MM.1S (cell line): Measurements from ENCODE around the gene FAM227B.

Experiments used
- DNase-seq: peaks from one replicate; pipeline ENCODE4 v3.0.0-alpha.2; 2015
- H2AFZ ChIP-seq: fragments of 300-600 bp; sonication (generic); 2 replicates; pipeline ENCODE4 v1.6.0; 2016; ENCODE audit warnings: antibody characterized with exemption, low read length
- H3F3A ChIP-seq: fragments of 300-600 bp; sonication (generic); 2 replicates; pipeline ENCODE4 v1.6.1; 2016; ENCODE audit warnings: mild to moderate bottlenecking, antibody characterized with exemption, low read length, moderate library complexity, mixed read lengths; ENCODE audit not compliant: insufficient read depth
- H3K27ac ChIP-seq: fragments of 300-600 bp; sonication (generic); 2 replicates; pipeline ENCODE4 v1.5.1; 2016; ENCODE audit warnings: mild to moderate bottlenecking, low read length
- H3K27me3 ChIP-seq: fragments of 300-600 bp; sonication (generic); replicated peaks from 2 replicates; pipeline ENCODE4 v1.6.0; 2016; ENCODE audit warnings: low read length; ENCODE audit not compliant: insufficient read depth
- H3K36me3 ChIP-seq: fragments of 300-600 bp; sonication (generic); replicated peaks from 2 replicates; pipeline ENCODE4 v1.6.1; 2016; ENCODE audit warnings: mild to moderate bottlenecking, low read length, mixed read lengths; ENCODE audit not compliant: insufficient read depth
- H3K4me1 ChIP-seq: fragments of 300-600 bp; sonication (generic); 2 replicates; pipeline ENCODE4 v1.6.1; 2016; ENCODE audit warnings: low read length, mixed read lengths
- H3K4me2 ChIP-seq: fragments of 300-600 bp; sonication (generic); 2 replicates; pipeline ENCODE4 v1.6.0; 2016; ENCODE audit warnings: low read depth, low read length
- H3K4me3 ChIP-seq: fragments of 300-600 bp; sonication (generic); 2 replicates; pipeline ENCODE4 v1.5.1; 2016; ENCODE audit warnings: low read length, mixed read lengths
- H3K79me2 ChIP-seq: fragments of 300-600 bp; sonication (generic); 2 replicates; pipeline ENCODE4 v1.6.1; 2016; ENCODE audit warnings: mixed run types, low read length, mixed read lengths
- H3K9ac ChIP-seq: fragments of 300-600 bp; sonication (generic); 2 replicates; pipeline ENCODE4 v1.6.1; 2016; ENCODE audit warnings: low read length, mixed read lengths
- H3K9me2 ChIP-seq: fragments of 300-600 bp; sonication (generic); replicated peaks from 2 replicates; pipeline ENCODE4 v1.6.1; 2016; ENCODE audit warnings: mild to moderate bottlenecking, low read length, mixed read lengths; ENCODE audit not compliant: insufficient read depth
- H3K9me3 ChIP-seq: fragments of 300-600 bp; sonication (generic); replicated peaks from 2 replicates; pipeline ENCODE4 v1.6.1; 2016; ENCODE audit warnings: mild to moderate bottlenecking, low read length, mixed read lengths; ENCODE audit not compliant: insufficient read depth
- H4K20me1 ChIP-seq: fragments of 300-600 bp; sonication (generic); 2 replicates; pipeline ENCODE4 v1.6.1; 2016; ENCODE audit warnings: mild to moderate bottlenecking, low read length, moderate library complexity, mixed read lengths; ENCODE audit not compliant: insufficient read depth
- EZH2 ChIP-seq: fragments of 300-600 bp; sonication (generic); optimal IDR thresholded peaks from 2 replicates; pipeline ENCODE3; 2017; ENCODE audit warnings: low read depth, mild to moderate bottlenecking, antibody characterized with exemption, low read length, mixed read lengths
- EZH2phosphoT487 ChIP-seq: fragments of 300-600 bp; sonication (generic); IDR thresholded peaks from 2 replicates; pipeline ENCODE4 v1.6.1; 2018; ENCODE audit warnings: antibody characterized with exemption, low read length
- TF ChIP-seq, protein P1 (sequence below): fragments of 300-600 bp; sonication (generic); IDR thresholded peaks from 2 replicates; pipeline ENCODE4 v1.5.1; 2016; ENCODE audit warnings: antibody characterized with exemption, low read length, mixed read lengths

The FAM227B gene

DNA sequence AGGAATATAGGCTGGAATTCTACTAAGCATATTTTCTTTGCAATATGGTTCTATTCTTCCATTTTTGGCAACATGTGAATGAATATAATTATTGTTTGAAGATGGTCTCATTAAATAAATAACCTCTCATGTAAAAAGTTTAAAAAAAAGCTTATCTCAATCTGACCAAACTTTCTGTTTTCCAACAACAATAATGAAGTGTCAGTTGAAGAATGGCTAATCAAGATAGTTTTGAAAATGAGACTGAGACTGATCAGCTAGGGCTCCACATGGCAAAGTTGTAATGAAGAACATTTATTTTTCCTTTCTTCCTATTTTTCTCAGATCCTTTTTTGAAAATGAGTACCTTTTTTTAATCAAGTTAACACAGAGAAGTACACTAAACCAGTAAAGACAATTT, 333.1 kb downstream of the FAM227B start:
- H3K27me3 ChIP-seq: no peaks in the 10 kb centered on the region
- no peaks in the 10 kb centered on the region; the same call in 1 of the 2 replicates for H3F3A ChIP-seq
- no peak overlapping the region for H3K9ac ChIP-seq
- peaks cover 39% of the 10 kb centered on the region for H3K4me1 ChIP-seq
- no peak for DNase-seq
- H4K20me1 ChIP-seq: no peaks in the 10 kb centered on the region
- no peak overlapping the region for H2AFZ ChIP-seq
- no peaks in the 10 kb centered on the region for H3K79me2 ChIP-seq
- no peaks in the 10 kb centered on the region for H3K9me3 ChIP-seq
- H3K9me2 ChIP-seq: no peaks in the 10 kb centered on the region
- H3K4me2 ChIP-seq: no peak overlapping the region
- TF ChIP-seq, protein P1, sequence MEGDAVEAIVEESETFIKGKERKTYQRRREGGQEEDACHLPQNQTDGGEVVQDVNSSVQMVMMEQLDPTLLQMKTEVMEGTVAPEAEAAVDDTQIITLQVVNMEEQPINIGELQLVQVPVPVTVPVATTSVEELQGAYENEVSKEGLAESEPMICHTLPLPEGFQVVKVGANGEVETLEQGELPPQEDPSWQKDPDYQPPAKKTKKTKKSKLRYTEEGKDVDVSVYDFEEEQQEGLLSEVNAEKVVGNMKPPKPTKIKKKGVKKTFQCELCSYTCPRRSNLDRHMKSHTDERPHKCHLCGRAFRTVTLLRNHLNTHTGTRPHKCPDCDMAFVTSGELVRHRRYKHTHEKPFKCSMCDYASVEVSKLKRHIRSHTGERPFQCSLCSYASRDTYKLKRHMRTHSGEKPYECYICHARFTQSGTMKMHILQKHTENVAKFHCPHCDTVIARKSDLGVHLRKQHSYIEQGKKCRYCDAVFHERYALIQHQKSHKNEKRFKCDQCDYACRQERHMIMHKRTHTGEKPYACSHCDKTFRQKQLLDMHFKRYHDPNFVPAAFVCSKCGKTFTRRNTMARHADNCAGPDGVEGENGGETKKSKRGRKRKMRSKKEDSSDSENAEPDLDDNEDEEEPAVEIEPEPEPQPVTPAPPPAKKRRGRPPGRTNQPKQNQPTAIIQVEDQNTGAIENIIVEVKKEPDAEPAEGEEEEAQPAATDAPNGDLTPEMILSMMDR: no peak
- TF ChIP-seq EZH2phosphoT487 (no peak), EZH2 (no peak)
- H3K4me3 ChIP-seq: no peak overlapping the region
- no peaks in the 10 kb centered on the region for H3K36me3 ChIP-seq
- H3K27ac ChIP-seq: no peak overlapping the region

DNA sequence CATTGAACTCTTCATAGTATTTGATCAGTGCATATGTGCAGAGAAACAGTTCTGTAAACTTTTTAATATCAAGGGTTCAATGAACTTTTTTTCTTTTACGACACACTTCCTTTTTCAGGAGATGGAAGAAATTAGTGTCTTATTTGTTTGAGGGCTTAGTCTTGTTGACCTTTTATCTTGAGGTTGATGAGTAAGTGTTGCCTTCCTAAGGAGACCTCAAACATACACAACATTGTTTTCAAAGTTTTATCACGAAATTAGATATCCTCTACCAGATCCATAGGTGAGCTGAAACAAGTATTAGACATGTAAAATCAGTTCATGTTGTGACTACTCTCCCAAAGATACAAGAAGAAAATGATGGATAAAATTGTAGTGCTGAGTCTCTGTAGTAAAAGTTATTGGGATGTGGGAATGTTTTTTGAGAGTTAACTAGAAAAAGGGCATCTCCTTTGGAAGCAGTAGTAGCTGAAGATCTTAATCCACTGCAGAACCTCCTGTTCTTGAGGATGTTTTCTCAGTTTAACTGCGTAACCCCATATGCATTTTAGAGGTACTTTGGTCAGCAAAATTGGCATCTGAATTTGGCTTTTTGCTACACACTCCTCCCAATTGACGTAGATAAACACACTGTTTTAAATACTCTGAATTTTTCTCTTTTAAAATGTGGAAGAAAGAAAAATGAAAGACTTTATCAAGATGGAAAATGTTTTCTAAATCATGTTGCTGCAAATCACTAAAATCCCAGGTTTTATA, 333.8 kb downstream of the FAM227B start:
- Histone ChIP-seq H3K79me2 (no peaks in the 10 kb centered on the region), H3K27ac (no peak overlapping the region), H3K36me3 (no peaks in the 10 kb centered on the region), H4K20me1 (no peaks in the 10 kb centered on the region), H3K9ac (no peak overlapping the region), H3K4me3 (no peak overlapping the region), H2AFZ (no peak overlapping the region), H3K9me3 (no peaks in the 10 kb centered on the region), H3K27me3 (no peaks in the 10 kb centered on the region), H3K4me2 (no peak overlapping the region), H3F3A (no peaks in the 10 kb centered on the region; the same call in 1 of the 2 replicates), H3K9me2 (no peaks in the 10 kb centered on the region), H3K4me1 (peaks cover 39% of the 10 kb centered on the region)
- DNase-seq: no peak
- TF ChIP-seq EZH2: no peak
- no peak for TF ChIP-seq EZH2phosphoT487

DNA sequence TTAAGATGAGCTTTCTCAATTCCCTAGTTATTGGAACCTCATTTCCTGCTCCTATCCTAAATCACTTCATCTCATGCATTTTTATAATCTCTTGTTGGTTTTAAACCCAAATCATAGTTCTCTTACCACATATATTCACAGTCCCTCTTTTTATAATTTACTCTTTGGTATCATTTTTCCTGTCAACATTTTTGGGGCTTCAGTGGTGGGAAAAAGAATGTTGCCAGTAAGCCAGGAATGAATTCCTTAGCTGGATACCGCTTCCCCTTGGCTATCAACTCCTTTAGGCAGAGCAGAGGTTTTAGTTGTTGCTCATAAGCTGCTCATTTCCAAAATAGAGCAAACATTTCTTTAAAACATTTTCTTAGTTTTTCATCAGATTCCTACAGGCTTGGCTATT, 338.3 kb downstream of the FAM227B start:
- Histone ChIP-seq H3K27me3 (no peaks in the 10 kb centered on the region), H4K20me1 (no peaks in the 10 kb centered on the region), H3K79me2 (peaks cover 5% of the 10 kb centered on the region; the same call in 1 of the 2 replicates), H3K9me3 (no peaks in the 10 kb centered on the region), H2AFZ (no peak overlapping the region), H3K4me1 (peaks cover 36% of the 10 kb centered on the region), H3K9ac (no peak overlapping the region), H3F3A (peaks cover 19% of the 10 kb centered on the region), H3K36me3 (no peaks in the 10 kb centered on the region), H3K4me2 (no peak overlapping the region), H3K27ac (no peak overlapping the region), H3K4me3 (no peak overlapping the region), H3K9me2 (no peaks in the 10 kb centered on the region)
- TF ChIP-seq EZH2phosphoT487 (no peak), EZH2 (no peak)
- TF ChIP-seq, protein P1: no peak
- DNase-seq: no peak
